ENCODE data around the gene RTP2. TPM values are rescaled to one million over a fixed set of nuclear protein-coding genes. Genes with fewer than 3 reads are reported as not detected.
A peak's percentile ranks its signal among the peaks of the same experiment; 100 is the strongest.

Gene RTP2
- total RNA-seq (2014; rRNA removed) (not detected in 2 replicates), Bru-seq, nascent RNA (percentile 14 among the genes with signal in this experiment), BruChase-seq, experiment 1, labeled RNA remaining after a 6-hour chase (percentile 25 among the genes with signal in this experiment), BruChase-seq, experiment 2, labeled RNA remaining after a 2-hour chase (percentile 2 among the genes with signal in this experiment)
- long read RNA-seq = 0 reads

GRCh38 chr3:187702507-187703033 lies at the start of gene RTP2:
Gene RTP2 (minus strand): TSS chr3:187702557. CDS start chr3:187702128, 429 bp downstream.
- Histone ChIP-seq H3K9me2 (replicated peaks; ENCODE audit: low read length) (no peaks in the 10 kb centered on the region), H4K20me1 (ENCODE audit: low read length) (no peaks in the 10 kb centered on the region), H3K36me3 (ENCODE audit: low read depth, low read length) (no peaks in the 10 kb centered on the region), H3F3A (ENCODE audit: low read length, unreplicated experiment) (no peaks in the 10 kb centered on the region), H3K27me3 (ENCODE audit: low read length) (0 out of 2 replicates have a peak, but pooled peaks cover 7% of the 10 kb centered on the region), H3K79me2 (ENCODE audit: low read length) (no peaks in the 10 kb centered on the region), H3K9ac (ENCODE audit: low read length) (no peak within 1 kb of the TSS), H3K27ac (ENCODE audit: low read length) (no peak within 1 kb of the TSS), H3K4me3 (ENCODE audit: low read length) (no peak within 1 kb of the TSS), H3K4me2 (ENCODE audit: low read length) (no peak within 1 kb of the TSS), H3K4me1 (ENCODE audit: insufficient read depth, low read length) (no peaks in the 10 kb centered on the region), H3K9me3 (ENCODE audit: low read length) (no peaks in the 10 kb centered on the region), H2AFZ (ENCODE audit: low read length) (no peak within 1 kb of the TSS)
- TF ChIP-seq EZH2 (IDR thresholded peaks at IDR 0.05; ENCODE audit: low read length, unreplicated experiment) (no peak), CTCF (conservative IDR thresholded peaks at IDR 0.05; ENCODE audit: low read depth, low read length) (no peak), EZH2phosphoT487 (IDR thresholded peaks at IDR 0.05; ENCODE audit: borderline replicate concordance, low read length) (no peak)
- DNase-seq = no peak
- no TSS peak for BruUV-seq (replicated peaks)
- POLR2A ChIA-PET (ENCODE audit: unreplicated experiment) = no interaction called here
- no peak for ATAC-seq
- intact Hi-C loops (cut with micrococcal nuclease) = no loop called here
- CTCF ChIA-PET = interaction anchor here (2.1 kb wide), 2 partner anchors 12 to 23 kb away, joined by 7 to 10 read pairs; no protein-coding TSS in a partner anchor

- no peaks in the 10 kb centered on the region for H3K36me3 ChIP-seq (ENCODE audit: low read depth, low read length)
- H3K4me1 ChIP-seq (ENCODE audit: insufficient read depth, low read length) = peaks cover 39% of the 10 kb centered on the region
- intact Hi-C loops (cut with micrococcal nuclease) = loop anchor here (1.0 to 2.0 kb wide), 2 partner anchors 59 to 128 kb away; no protein-coding TSS in a partner anchor
- H3K4me3 ChIP-seq (ENCODE audit: low read length) = peak overlapping the region; percentile 72
- TF ChIP-seq CTCF (conservative IDR thresholded peaks at IDR 0.05; ENCODE audit: low read depth, low read length) (no peak), EZH2 (IDR thresholded peaks at IDR 0.05; ENCODE audit: low read length, unreplicated experiment) (no peak), EZH2phosphoT487 (IDR thresholded peaks at IDR 0.05; ENCODE audit: borderline replicate concordance, low read length) (no peak)
- peak overlapping the region; percentile 97 for H2AFZ ChIP-seq (ENCODE audit: low read length)
- CTCF ChIA-PET = interaction anchor here (0.6 to 1.1 kb wide), 4 partner anchors 12 to 167 kb away, joined by 3 read pairs; no protein-coding TSS in a partner anchor
- no peaks in the 10 kb centered on the region for H3F3A ChIP-seq (ENCODE audit: low read length, unreplicated experiment)
- H4K20me1 ChIP-seq (ENCODE audit: low read length) = no peaks in the 10 kb centered on the region
- peak overlapping the region; percentile 56 for H3K9ac ChIP-seq (ENCODE audit: low read length)
- H3K4me2 ChIP-seq (ENCODE audit: low read length) = peak overlapping the region; percentile 96
- POLR2A ChIA-PET (ENCODE audit: unreplicated experiment) = interaction anchor here (0.6 to 0.7 kb wide), 3 partner anchors 26 to 241 kb away, joined by 3 to 4 read pairs (median 3); no protein-coding TSS in a partner anchor
- no TSS peak for BruUV-seq (replicated peaks)
- H3K27ac ChIP-seq (ENCODE audit: low read length) = peak overlapping the region; percentile 75
- no peaks in the 10 kb centered on the region for H3K9me3 ChIP-seq (ENCODE audit: low read length)
- no peaks in the 10 kb centered on the region for H3K79me2 ChIP-seq (ENCODE audit: low read length)
- no peaks in the 10 kb centered on the region for H3K9me2 ChIP-seq (replicated peaks; ENCODE audit: low read length)
- peak; percentile 48 for DNase-seq
- ATAC-seq = peak; percentile 27
- H3K27me3 ChIP-seq (ENCODE audit: low read length) = no peaks in the 10 kb centered on the region
Measured at GRCh38 chr3:187750513-187751123, 48.3 kb upstream of the RTP2 start.

Measured in PC-3 (cell line).